ENCODE data around the gene MXD4. TPM values are rescaled to one million over a fixed set of nuclear protein-coding genes. Genes with fewer than 3 reads are reported as not detected.

MXD4 gene
- total and polyA plus RNA-seq, 2 experiments from 2014 or later = 6.9 to 19.9 TPM

- Histone ChIP-seq H2AFZ (no peak overlapping the region), H3K27me3 (ENCODE audit: insufficient read depth) (no peaks in the 10 kb centered on the region), H3F3A (replicated peaks; ENCODE audit: low read depth) (no peaks in the 10 kb centered on the region), H3K9me2 (ENCODE audit: insufficient read depth) (no peaks in the 10 kb centered on the region), H3K4me2 (no peak overlapping the region), H3K79me2 (replicated peaks; ENCODE audit: insufficient read depth) (no peaks in the 10 kb centered on the region), H3K4me1 (ENCODE audit: insufficient read depth) (no peaks in the 10 kb centered on the region), H3K27ac (ENCODE audit: low read depth) (no peak overlapping the region), H4K20me1 (replicated peaks; ENCODE audit: insufficient read depth) (no peaks in the 10 kb centered on the region), H3K36me3 (ENCODE audit: insufficient read depth) (no peaks in the 10 kb centered on the region), H3K4me3 (no peak overlapping the region)
- no peaks in the 10 kb centered on the region for H3K9me3 Mint-ChIP-seq
- DNase-seq (ENCODE audit: low spot score) = no peak
- H3K4me1 Mint-ChIP-seq = peaks cover 2% of the 10 kb centered on the region; the same call in 2 of the 3 replicates
- no peaks in the 10 kb centered on the region; the same call in 2 of the 3 replicates for H3K36me3 Mint-ChIP-seq (ENCODE audit: low read depth)
- H3K4me3 Mint-ChIP-seq = no peak overlapping the region
- peak; percentile 36; the same call in 2 of the 3 replicates for ATAC-seq
- TF ChIP-seq, protein P1, sequence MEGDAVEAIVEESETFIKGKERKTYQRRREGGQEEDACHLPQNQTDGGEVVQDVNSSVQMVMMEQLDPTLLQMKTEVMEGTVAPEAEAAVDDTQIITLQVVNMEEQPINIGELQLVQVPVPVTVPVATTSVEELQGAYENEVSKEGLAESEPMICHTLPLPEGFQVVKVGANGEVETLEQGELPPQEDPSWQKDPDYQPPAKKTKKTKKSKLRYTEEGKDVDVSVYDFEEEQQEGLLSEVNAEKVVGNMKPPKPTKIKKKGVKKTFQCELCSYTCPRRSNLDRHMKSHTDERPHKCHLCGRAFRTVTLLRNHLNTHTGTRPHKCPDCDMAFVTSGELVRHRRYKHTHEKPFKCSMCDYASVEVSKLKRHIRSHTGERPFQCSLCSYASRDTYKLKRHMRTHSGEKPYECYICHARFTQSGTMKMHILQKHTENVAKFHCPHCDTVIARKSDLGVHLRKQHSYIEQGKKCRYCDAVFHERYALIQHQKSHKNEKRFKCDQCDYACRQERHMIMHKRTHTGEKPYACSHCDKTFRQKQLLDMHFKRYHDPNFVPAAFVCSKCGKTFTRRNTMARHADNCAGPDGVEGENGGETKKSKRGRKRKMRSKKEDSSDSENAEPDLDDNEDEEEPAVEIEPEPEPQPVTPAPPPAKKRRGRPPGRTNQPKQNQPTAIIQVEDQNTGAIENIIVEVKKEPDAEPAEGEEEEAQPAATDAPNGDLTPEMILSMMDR (conservative IDR thresholded peaks at IDR 0.05; ENCODE audit: low read depth in 2 of 2) = peak in 1 of 2 experiments; percentile 31; a peak in 2 of 4 replicates
- no peak for TF ChIP-seq POLR2AphosphoS5 (IDR thresholded peaks at IDR 0.05; ENCODE audit: low read depth)
- H3K27ac Mint-ChIP-seq = no peak overlapping the region
- peaks cover 10% of the 10 kb centered on the region for H3K27me3 Mint-ChIP-seq (ENCODE audit: insufficient read depth, low read depth, poor library complexity)
These were observed 19.9 kb upstream of the MXD4 start for GRCh38 chr4:2281575-2282343.

DNA sequence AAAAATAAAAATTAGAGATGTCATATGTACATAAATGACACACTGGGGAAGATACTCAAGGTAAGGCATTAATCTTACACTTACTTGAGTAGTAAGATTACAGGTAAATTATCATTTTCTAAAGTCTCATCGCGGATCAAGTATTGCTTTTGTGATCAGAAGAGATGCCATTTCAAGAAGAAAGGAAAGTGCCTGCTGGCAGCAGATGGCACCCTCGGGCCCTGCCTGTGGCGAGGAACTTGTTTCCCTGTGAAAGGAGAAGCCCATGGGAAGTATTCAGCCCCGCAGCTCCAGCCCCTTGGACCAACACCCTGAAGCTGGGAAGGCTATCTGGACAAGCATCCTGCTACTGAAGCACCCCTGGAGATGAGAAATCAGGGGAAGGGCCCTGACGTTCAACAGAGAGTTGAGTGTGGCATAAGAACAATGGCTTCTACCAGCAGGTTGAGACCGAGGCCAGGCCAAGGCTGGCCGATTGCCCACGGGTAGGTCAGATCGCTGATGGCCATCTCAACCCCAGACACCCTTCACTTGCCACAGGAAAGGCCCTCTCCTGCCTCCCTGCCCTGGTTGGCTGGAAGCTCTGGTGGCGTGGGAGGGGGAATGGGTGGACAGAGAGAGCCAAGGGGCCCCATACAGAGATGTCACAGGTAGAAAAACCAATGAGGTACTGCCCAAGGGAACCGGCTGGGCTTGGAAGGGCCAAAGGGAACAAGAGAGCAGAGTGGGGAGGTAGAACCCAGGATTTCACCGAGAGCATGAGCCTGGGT lies 18.8 kb upstream of the MXD4 start:
- Mint-ChIP-seq H3K4me1 (no peaks in the 10 kb centered on the region), H3K9me3 (no peaks in the 10 kb centered on the region), H3K4me3 (no peak overlapping the region), H3K27me3 (ENCODE audit: insufficient read depth, low read depth, poor library complexity) (peaks cover 10% of the 10 kb centered on the region), H3K36me3 (ENCODE audit: low read depth) (no peaks in the 10 kb centered on the region), H3K27ac (no peak overlapping the region)
- H3K36me3 ChIP-seq (ENCODE audit: insufficient read depth) = no peaks in the 10 kb centered on the region
- TF ChIP-seq, protein P1 (conservative IDR thresholded peaks at IDR 0.05; ENCODE audit: low read depth in 2 of 2) = 0 out of 4 replicates have a peak, but pooled peaks of 1 of the 2 experiments have one; percentile 6
- no peak for TF ChIP-seq ZNF114 (CRISPR knock-in tag; IDR thresholded peaks at IDR 0.05)
- H3K4me1 ChIP-seq (ENCODE audit: insufficient read depth) = no peaks in the 10 kb centered on the region
- H3K27ac ChIP-seq (ENCODE audit: low read depth) = no peak overlapping the region
- ATAC-seq = no peak
- DNase-seq (ENCODE audit: low spot score) = no peak
- H3K4me2 ChIP-seq = no peak overlapping the region
- no peaks in the 10 kb centered on the region for H3K79me2 ChIP-seq (replicated peaks; ENCODE audit: insufficient read depth)
- no peaks in the 10 kb centered on the region for H4K20me1 ChIP-seq (replicated peaks; ENCODE audit: insufficient read depth)
- H3F3A ChIP-seq (replicated peaks; ENCODE audit: low read depth) = no peaks in the 10 kb centered on the region
- H3K27me3 ChIP-seq (ENCODE audit: insufficient read depth) = no peaks in the 10 kb centered on the region
- no peaks in the 10 kb centered on the region for H3K9me2 ChIP-seq (ENCODE audit: insufficient read depth)
- no peak overlapping the region for H2AFZ ChIP-seq
- no peak overlapping the region for H3K4me3 ChIP-seq
